ENCODE results near the gene ACSL4.

ACSL4 gene

DNA sequence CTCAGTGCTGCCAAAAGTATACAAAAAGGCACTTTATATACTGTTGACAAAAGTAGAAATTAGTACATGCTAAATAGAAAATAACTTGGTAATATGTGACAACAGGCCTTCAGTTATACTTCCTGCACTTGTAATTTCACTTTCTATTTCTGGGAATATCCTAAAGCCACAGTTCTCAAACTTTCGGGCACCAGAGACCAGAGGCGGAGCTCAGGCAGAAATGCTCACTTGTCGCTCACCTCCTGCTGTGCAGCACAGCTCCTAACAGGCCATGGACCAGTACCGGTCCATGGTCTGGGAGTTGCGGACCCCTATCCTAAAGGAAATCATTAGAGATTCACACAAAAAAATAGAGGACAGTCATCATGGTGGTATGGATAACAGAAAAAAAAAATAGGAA lies 25.7 kb downstream of the ACSL4 start:
- no peak for DNase-seq (ENCODE audit: extremely low spot score)
- CTCF ChIA-PET: interaction anchor here (1.0 to 1.5 kb wide), 2 partner anchors 46 to 182 kb away, joined by 3 read pairs; no protein-coding TSS in a partner anchor
- TF ChIP-seq, protein P1, sequence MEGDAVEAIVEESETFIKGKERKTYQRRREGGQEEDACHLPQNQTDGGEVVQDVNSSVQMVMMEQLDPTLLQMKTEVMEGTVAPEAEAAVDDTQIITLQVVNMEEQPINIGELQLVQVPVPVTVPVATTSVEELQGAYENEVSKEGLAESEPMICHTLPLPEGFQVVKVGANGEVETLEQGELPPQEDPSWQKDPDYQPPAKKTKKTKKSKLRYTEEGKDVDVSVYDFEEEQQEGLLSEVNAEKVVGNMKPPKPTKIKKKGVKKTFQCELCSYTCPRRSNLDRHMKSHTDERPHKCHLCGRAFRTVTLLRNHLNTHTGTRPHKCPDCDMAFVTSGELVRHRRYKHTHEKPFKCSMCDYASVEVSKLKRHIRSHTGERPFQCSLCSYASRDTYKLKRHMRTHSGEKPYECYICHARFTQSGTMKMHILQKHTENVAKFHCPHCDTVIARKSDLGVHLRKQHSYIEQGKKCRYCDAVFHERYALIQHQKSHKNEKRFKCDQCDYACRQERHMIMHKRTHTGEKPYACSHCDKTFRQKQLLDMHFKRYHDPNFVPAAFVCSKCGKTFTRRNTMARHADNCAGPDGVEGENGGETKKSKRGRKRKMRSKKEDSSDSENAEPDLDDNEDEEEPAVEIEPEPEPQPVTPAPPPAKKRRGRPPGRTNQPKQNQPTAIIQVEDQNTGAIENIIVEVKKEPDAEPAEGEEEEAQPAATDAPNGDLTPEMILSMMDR (IDR thresholded peaks at IDR 0.05; ENCODE audit: control extremely low read depth, extremely low read depth, low read depth, missing control alignments): no peak
- POLR2A ChIA-PET: no interaction called here

DNA sequence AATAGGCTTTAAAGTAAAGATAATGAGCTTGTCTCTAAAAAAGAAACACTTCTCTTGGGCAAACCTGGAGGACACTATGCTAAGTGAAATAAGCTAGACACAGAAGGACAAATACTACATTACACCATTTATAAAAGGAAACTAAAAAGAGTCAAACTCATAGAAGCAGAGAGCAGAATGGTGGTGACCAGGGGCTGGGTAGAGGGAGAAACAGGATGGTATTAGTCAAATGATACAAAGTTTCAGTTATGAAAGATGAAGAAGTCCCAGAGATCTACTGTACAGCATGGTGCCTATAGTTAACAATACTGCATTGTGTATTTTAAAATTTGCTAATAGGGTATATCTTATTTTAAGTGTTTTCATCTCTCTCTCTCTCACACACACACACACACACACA lies 28.5 kb downstream of the ACSL4 start:
- DNase-seq (ENCODE audit: extremely low spot score): no peak
- TF ChIP-seq, protein P1 (IDR thresholded peaks at IDR 0.05; ENCODE audit: control extremely low read depth, extremely low read depth, low read depth, missing control alignments): no peak
- ChIA-PET CTCF (interaction anchor here (1.2 to 2.0 kb wide), 4 partner anchors 15 to 186 kb away, joined by 3 to 6 read pairs (median 5); partner anchors contain the start of gene ACSL4), POLR2A (no interaction called here)

DNA sequence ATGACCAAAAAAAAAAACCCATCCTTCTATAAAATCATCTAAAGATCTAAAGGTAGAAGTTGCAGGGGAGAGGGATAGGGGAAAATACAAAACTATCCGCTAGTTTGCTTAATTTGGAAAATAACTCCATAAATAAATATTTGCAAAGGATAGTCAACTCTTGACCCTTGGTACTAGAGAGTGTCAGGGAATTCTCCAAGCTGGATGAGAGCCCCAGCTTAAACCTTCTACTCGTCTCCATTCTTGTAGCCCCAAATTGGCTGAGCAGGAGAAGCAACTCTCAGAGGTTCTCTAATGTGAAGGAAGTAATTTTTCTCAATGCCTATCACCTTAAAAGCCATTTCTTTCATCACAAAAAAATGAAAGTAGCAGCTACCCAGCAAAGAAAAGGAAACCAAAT lies 35.2 kb downstream of the ACSL4 start:
- ChIA-PET POLR2A (no interaction called here), CTCF (interaction anchor here (1.4 kb wide), 2 partner anchors 15 to 193 kb away, joined by 3 to 4 read pairs; no protein-coding TSS in a partner anchor)
- no peak for DNase-seq (ENCODE audit: extremely low spot score)
- TF ChIP-seq, protein P1 (IDR thresholded peaks at IDR 0.05; ENCODE audit: control extremely low read depth, extremely low read depth, low read depth, missing control alignments): no peak

DNA sequence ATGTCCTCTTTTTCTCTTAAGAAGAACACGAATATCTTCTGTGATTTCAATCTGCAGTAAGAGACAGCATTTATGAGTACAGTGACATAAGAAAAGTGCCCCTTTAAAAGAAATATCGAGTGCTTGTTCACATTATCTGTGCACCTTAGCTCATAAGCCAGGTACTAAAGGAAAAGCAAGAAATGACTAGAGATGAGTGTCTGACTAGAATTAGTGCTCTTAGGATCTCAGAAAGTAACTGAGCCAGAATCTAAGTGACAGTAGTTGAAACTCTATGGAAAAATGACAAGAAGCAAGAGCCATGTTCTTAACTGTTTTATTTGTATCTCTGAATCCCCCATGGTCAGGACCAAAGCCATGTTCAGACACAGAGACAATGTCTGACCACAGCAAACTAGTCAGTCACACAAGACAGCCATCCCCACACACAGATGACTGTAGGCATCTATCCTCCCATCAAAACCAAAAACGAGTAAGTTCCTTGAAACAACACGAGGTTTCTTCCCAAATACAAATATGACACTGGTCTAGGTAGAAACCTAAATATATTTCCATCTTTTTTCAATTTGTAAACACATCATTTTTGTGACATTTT lies 36.8 kb downstream of the ACSL4 start:
- TF ChIP-seq, protein P1 (IDR thresholded peaks at IDR 0.05; ENCODE audit: control extremely low read depth, extremely low read depth, low read depth, missing control alignments): no peak
- POLR2A ChIA-PET: no interaction called here
- CTCF ChIA-PET: interaction anchor here (0.9 to 3.0 kb wide), 5 partner anchors 9 to 195 kb away, joined by 3 to 12 read pairs (median 3); no protein-coding TSS in a partner anchor
- DNase-seq (ENCODE audit: extremely low spot score): no peak

- TF ChIP-seq, protein P1 (IDR thresholded peaks at IDR 0.05; ENCODE audit: control extremely low read depth, extremely low read depth, low read depth, missing control alignments): no peak
- ChIA-PET POLR2A (no interaction called here), CTCF (interaction anchor here (0.9 to 3.0 kb wide), 5 partner anchors 10 to 195 kb away, joined by 3 to 12 read pairs (median 3); no protein-coding TSS in a partner anchor)
- no peak for DNase-seq (ENCODE audit: extremely low spot score)
These were observed 37.4 kb downstream of the ACSL4 start for GRCh38 chrX:109695637-109696036.

DNA sequence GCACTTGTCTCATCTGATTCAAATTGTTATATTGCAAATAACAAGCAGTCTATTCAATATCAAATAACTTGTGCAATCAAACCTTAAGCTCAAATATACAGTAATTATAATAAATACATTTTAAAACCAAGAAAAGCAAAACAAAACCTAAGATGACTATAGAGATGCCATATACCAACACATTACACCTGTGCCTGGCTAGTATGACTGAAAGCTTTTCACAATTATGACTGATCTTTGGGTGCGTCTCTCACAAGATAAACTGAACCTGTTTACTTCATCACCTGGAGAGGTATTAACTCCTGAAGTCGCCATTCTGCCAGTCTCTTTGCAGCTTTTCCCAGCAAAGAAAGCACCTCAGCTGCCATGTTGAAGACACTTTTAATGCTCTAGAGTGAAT lies 41.3 kb downstream of the ACSL4 start:
- no peak for DNase-seq (ENCODE audit: extremely low spot score)
- ChIA-PET CTCF (interaction anchor here (2.2 to 2.7 kb wide), 3 partner anchors 12 to 199 kb away, joined by 6 to 8 read pairs (median 7); no protein-coding TSS in a partner anchor), POLR2A (no interaction called here)
- TF ChIP-seq, protein P1 (IDR thresholded peaks at IDR 0.05; ENCODE audit: control extremely low read depth, extremely low read depth, low read depth, missing control alignments): no peak
